NCI-H1092 (cell line): Measurements from ENCODE around the gene RPLP1.

Experiments used
- DNase-seq: peaks from one replicate; lab custom pipeline; 2025; lab: John Stamatoyannopoulos, UW

The RPLP1 gene

DNA sequence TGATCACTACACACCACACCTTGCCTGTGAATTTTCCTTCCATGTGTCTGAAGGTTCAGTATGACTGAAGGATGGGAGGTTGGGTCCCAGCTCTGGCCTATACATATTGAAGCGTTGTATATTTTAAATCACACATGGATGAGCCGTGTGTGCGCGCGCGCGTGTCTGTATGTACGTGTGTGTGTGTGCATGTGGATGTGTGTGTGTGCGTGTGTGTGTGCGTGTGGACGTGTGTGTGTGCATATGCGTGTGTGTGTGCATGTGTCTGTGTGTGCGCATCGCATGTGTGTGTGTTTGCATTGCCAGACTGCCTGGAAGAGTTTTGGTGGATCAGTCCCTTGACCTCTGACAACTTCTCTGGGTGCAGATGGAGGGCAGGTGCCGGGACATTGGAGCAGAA is 45.7 kb downstream of the RPLP1 start:
- no peak for DNase-seq

DNA sequence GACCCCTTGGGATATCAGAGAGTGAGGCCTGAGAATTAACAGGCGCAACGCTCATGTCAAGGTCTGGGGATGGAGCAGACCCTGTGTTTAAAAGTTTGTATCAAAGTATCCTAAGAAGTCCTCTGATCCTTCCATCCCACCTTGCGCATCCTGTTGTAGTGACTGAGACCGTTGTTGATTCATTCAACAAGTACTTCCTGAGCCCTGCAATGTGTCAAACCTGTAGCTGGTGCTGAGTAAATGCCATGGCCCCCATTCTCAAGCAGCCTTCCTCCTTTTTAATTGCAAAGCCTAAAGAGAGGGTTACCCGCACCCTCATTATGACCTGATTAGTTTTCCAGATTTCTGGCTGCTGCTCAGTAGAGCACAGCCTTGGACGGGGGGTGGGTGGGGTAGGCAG is 46.4 kb downstream of the RPLP1 start:
- DNase-seq, result no peak

DNA sequence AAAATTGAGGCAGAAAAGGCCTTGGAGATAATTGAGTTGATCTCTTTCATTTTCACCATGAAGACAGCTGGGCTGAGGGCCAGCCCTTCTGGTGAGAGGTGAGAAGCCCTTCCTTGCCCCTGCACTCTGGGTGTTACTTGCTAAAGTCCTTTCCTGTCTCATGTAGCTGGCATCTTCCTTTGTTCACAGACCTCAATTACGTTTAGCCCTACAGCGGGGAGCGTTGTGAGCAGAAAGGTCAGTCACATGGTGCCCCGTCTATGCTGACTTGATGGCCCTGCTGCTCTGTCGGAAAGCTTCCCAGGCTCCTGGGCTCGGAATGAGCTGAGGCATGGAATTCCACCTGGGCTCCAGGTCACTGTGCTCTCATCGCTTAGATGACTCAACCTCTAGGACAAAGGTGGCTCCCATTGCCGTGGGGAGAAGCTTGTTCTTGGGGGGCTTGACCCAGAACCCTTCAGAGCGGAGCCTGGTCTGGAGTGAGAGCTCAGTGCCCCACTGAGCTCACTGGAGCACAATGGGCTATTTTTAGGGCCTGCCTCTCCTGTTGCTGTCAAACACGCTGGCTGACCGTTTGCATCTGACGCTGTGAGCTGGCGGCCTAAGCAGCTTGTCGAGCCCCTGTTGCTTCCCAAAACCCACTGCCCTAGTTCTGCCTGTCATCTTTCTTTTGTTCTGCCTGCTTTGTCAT is 47.0 kb downstream of the RPLP1 start:
- no peak for DNase-seq

DNA sequence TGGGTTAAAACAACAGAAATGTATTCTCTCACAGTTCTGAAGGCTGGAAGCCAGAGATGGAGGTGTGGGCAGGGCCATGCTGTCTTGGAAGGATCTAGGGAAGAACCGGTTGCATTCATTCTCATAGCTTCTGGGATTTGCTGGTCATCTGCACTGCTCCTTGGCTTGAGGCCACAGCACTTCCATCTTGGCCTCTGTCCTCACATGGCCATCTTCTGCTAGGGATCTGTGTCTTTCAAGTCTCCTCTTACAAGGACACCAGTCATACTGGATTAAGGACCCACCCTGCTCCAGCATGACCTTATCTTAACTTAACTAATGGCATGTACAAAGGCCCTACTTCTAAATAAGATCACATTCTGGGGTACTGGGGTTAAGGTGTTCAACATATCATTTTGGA is 47.7 kb downstream of the RPLP1 start:
- DNase-seq, result no peak

DNA sequence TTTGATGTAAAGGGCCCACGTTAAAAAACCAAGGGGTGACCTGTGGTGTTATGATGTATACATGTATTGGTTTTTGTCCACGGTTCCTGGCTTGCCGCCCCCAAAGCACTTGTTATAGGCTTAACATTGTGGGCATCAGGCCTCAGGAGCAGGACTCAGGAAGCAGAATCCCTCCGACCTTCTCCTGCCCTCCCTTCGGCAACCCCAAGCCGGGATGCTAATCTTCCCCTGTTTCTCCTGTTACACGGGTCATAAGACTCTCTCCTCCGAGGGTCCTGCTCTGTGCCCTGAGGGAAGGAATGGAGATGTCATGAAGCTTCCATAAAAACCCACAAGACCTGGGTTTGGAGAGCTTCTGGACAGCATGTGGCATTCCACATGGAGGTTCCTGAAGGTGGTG is 48.8 kb downstream of the RPLP1 start:
- no peak for DNase-seq

DNA sequence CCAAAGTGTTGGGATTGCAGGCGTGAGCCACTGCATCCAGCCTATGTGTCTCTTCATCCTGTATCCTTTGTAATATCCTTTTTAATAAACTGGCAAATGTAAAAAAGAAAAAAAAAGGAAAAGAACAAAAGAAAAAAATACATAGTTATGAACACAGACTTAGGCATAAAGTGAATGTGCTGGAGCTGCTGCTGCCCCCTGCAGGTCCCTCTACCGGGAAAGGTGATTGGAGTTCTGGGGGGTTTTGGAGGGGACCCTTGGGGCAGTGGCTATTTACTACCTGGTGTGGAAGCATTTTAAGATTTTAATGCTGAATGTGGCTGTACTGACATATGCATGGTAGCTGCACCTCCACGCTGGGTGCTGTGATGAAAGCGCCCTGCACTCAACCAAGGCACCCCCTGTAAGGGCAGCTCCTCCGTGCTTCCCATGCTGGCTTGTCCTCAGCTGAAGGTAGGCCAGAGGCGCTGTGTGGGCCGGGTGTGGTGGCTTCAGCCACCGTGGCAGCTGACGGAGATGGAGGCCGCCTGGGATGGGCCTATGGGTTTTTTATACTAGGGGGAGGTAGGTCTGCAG is 49.9 kb downstream of the RPLP1 start:
- no peak for DNase-seq

DNA sequence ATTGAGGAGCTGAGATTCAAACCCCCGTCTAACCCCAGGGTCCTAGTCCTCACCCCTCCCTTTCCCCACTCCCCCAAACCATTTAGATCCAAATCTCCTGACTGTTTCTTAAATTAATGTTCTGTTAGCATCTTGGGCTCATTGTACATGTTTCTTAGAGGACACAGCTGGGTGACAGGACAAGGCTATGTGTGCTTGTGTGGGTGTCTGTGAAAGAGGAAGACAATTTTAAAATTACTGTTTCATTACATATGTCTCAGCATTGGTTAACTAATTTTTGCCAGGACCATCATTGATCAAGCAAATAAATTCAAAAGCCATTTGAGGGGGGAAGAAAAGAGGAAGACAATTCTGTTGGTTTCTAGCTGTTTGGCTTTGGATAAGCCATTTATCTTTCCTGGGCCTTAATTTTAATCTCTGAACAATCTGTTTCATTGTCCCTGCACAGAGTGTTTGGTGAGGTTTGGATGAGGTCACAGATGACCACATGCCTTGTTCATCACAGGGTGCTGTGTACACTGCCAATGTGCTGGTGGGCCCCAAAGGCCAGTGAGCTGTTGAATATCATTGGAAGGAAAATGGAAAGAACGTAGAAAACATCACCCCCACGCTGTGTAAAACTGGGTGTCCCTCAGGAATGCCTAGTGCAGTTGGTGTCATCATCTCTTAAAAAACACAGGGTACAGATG is 51.9 kb downstream of the RPLP1 start:
- DNase-seq, result no peak
